GM06990 (cell line): Measurements from ENCODE around the gene TIFAB.

Experiments
- DNase-seq: peaks from one replicate; pipeline ENCODE4 v3.0.0-alpha.2; 2011; ENCODE audit not compliant: insufficient read length; ENCODE audit errors: extremely low read depth
- H3K27me3 ChIP-seq: replicated peaks from 2 replicates; pipeline ENCODE4 v1.6.0; 2011; ENCODE audit warnings: low read length; ENCODE audit not compliant: control insufficient read depth, insufficient read depth
- H3K36me3 ChIP-seq: 2 replicates; pipeline ENCODE4 v1.5.1; 2011; ENCODE audit warnings: low read length; ENCODE audit not compliant: control insufficient read depth, insufficient read depth
- H3K4me3 ChIP-seq: replicated peaks from 2 replicates; pipeline ENCODE4 v1.5.1; 2011; ENCODE audit warnings: low read depth, mild to moderate bottlenecking, control low read depth, low read length
- CTCF ChIP-seq: IDR thresholded peaks from 2 replicates; pipeline ENCODE4 v1.5.1; 2011; ENCODE audit warnings: low read length, control low read depth, mild to moderate bottlenecking, inconsistent platforms; ENCODE audit not compliant: insufficient read depth, poor library complexity, severe bottlenecking

TIFAB gene

GRCh38 chr5:135466178-135467050, 14.3 kb upstream of the TIFAB start:
- H3K27me3 ChIP-seq, result peaks cover 2% of the 10 kb centered on the region

DNA sequence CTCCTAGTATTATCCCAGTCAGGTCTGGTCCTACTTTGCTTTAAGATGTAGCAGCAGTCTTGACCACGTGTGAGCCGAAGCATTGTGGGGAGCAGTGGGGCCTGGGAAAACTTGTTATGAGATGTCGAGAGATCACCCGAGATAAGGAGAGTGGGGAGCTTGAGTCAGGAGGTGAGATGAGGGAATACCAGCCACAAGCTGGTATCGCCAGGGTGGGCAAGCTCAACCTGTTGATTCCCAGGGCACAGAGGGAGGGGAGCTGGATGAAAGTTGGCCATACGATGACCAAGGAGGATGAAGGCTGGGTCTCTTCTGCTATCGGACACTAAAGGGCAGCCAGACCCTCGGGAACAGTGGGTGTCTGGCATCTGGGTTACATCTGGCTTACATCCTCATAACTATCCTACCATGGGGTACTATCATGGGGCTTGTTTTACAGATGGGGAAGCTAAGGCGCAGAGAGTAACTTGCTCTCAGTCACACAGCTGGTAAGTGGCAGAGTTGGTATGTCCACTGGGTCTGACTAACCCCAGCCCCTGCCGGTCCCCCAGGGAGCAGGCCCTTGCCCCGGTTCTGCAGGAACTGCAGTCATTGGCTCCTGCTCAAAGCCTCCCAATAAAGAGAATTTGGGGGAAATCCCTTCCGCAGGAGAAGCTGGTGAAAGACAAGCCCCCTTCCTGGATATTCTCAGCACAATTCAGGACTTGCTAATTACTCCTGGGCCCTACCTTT, 13.4 kb upstream of the TIFAB start:
- peaks cover 2% of the 10 kb centered on the region for H3K27me3 ChIP-seq

More at GRCh38 chr5:135466178-135467050, 14.3 kb upstream of the TIFAB start:
- TF ChIP-seq CTCF, result peak; percentile 92
- peak; percentile 63 for DNase-seq
- Histone ChIP-seq H3K36me3 (no peaks in the 10 kb centered on the region), H3K4me3 (no peak overlapping the region)

GRCh38 chr5:135462304-135462703, 10.2 kb upstream of the TIFAB start:
- DNase-seq, result peak; percentile 55
- TF ChIP-seq CTCF, result peak; percentile 76
- H3K36me3 ChIP-seq, result no peaks in the 10 kb centered on the region
- no peak overlapping the region for H3K4me3 ChIP-seq
- peaks cover 2% of the 10 kb centered on the region for H3K27me3 ChIP-seq

More for the DNA sequence above, 13.4 kb upstream of the TIFAB start:
- DNase-seq, result no peak
- H3K4me3 ChIP-seq, result no peak overlapping the region
- no peak for TF ChIP-seq CTCF
- H3K36me3 ChIP-seq, result no peaks in the 10 kb centered on the region

GRCh38 chr5:135461481-135462151, 9.5 kb upstream of the TIFAB start:
- Histone ChIP-seq H3K36me3 (no peaks in the 10 kb centered on the region), H3K27me3 (peaks cover 2% of the 10 kb centered on the region), H3K4me3 (no peak overlapping the region)
- no peak for TF ChIP-seq CTCF
- no peak for DNase-seq

DNA sequence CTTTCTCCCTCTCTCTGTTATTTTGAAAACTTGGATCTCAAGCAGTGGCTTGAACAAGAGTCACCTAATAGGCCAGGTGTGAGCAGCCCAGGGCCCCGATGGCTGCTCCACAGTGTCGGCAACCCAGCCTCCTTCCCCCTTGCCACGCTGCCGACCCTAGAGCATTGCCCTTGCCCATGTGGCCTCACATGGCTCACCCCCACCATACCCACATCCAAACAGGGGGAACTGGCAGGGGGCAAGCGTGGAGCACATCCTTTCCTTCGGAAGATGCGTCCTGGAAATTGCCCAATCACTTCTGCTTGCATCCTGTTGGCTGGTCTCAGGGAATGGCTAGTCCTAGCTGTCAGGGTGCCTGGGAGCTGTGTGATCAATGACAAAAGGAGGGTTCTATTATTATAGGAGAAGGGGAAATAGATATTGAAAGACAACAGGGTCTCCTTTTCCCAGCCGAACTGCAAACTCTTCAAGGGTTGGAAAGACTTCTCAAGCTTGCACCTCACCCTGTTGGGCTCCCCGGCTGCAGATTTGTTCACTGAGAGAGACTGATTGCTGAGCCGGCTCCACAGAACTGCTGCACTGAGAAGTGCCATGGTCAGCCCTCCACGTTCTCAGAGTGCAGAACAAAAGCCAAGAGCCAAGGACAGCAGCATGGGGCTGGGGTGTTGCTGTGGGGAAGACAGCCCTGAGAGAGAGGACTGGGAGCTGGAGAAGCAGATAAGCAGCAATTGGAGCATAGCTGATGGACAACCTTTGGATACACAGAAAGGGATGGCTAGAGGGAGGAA, 8.3 kb upstream of the TIFAB start:
- H3K4me3 ChIP-seq, result no peak overlapping the region
- peaks cover 2% of the 10 kb centered on the region for H3K27me3 ChIP-seq
- H3K36me3 ChIP-seq, result no peaks in the 10 kb centered on the region
- no peak for DNase-seq
- no peak for TF ChIP-seq CTCF
